Choroid plexus epithelial cell (primary cell): ENCODE results near the gene DET1.
"Not testable (repeated sequence)": the region's sequence is repeated elsewhere in the genome, so short reads cannot be mapped to it uniquely, and the experiment has no call there.

ENCODE experiments used
- DNase-seq: peaks from one replicate; pipeline ENCODE4 v3.0.0-alpha.2; 2010; ENCODE audit warnings: low read depth
- H3K4me3 ChIP-seq: 2 replicates; pipeline ENCODE4 v1.5.1; 2011; ENCODE audit warnings: low read depth, mild to moderate bottlenecking, control low read depth, low read length, moderate library complexity
- CTCF ChIP-seq: conservative IDR thresholded peaks from 2 replicates; pipeline ENCODE4 v1.5.1; 2011; ENCODE audit warnings: low read depth, mild to moderate bottlenecking, control low read depth, inconsistent platforms, low read length, moderate library complexity

The DET1 gene

GRCh38 chr15:88525418-88525817 is 21.1 kb downstream of the DET1 start:
- H3K4me3 ChIP-seq = no peak overlapping the region
- no peak for TF ChIP-seq CTCF
- DNase-seq = no peak

- not testable (repeated sequence) for H3K4me3 ChIP-seq, DNase-seq
These were observed 22.4 kb downstream of the DET1 start for GRCh38 chr15:88524094-88524493.

- no peak for TF ChIP-seq CTCF
- DNase-seq = no peak
- H3K4me3 ChIP-seq = no peak overlapping the region
These were observed 27.6 kb downstream of the DET1 start for GRCh38 chr15:88518903-88519302.

- no peak for DNase-seq
- TF ChIP-seq CTCF = no peak
- no peak overlapping the region for H3K4me3 ChIP-seq
These were observed 33.3 kb downstream of the DET1 start for GRCh38 chr15:88513195-88513594.

GRCh38 chr15:88512601-88513000 is 33.9 kb downstream of the DET1 start:
- TF ChIP-seq CTCF = no peak
- no peak overlapping the region for H3K4me3 ChIP-seq
- DNase-seq = no peak

GRCh38 chr15:88512078-88512477 is 34.4 kb downstream of the DET1 start:
- DNase-seq = no peak
- no peak overlapping the region for H3K4me3 ChIP-seq
- no peak for TF ChIP-seq CTCF

GRCh38 chr15:88511161-88511560 is 35.3 kb downstream of the DET1 start:
- TF ChIP-seq CTCF = no peak
- H3K4me3 ChIP-seq = no peak overlapping the region
- no peak for DNase-seq

GRCh38 chr15:88509964-88510363 is 36.5 kb downstream of the DET1 start:
- no peak overlapping the region for H3K4me3 ChIP-seq
- no peak for DNase-seq
- TF ChIP-seq CTCF = no peak
